Body of pancreas (tissue), 4 donors: ENCODE measurements around the gene TSPAN15. TPM values are rescaled to one million over a fixed set of nuclear protein-coding genes. Genes with fewer than 3 reads are reported as not detected.
A peak's percentile ranks its signal among the peaks of the same experiment; 100 is the strongest.

Experiments used
- ATAC-seq: fragments of 150-250 bp; one replicate; pipeline ENCODE4 v1.9.1; 2016
- DNase-seq, 4 donors: peaks; one replicate each; pipeline ENCODE4 v3.0.0-alpha.2; 2019
- H3K27ac ChIP-seq, 4 donors: fragments of 200-600 bp; sonication (generic); 1 replicate in 3 of 4; 2 replicates in 1 of 4; pipeline versions ENCODE4 v1.5.1 to v1.6.1; 2016 to 2019; ENCODE audit warnings: mild to moderate bottlenecking in 1 of 4, mixed read lengths in 1 of 4, moderate library complexity in 1 of 4
- H3K27me3 ChIP-seq, 2 donors: fragments of 200-600 bp; sonication (generic); one replicate each; pipeline ENCODE4 v1.6.0; 2016; ENCODE audit warnings: mild to moderate bottlenecking in 1 of 2
- H3K36me3 ChIP-seq, 2 donors: fragments of 200-600 bp; sonication (generic); replicated peaks in 1 of 2; 2 replicates each; pipeline ENCODE4 v1.5.1; 2016; ENCODE audit warnings: low read depth in 2 of 2; ENCODE audit not compliant: insufficient read depth in 1 of 2
- H3K4me1 ChIP-seq: fragments of 200-600 bp; sonication (generic); one replicate; pipeline ENCODE4 v1.6.0; 2016
- H3K4me3 ChIP-seq, 2 donors: fragments of 200-600 bp; sonication (generic); 1 replicate in 1 of 2; 2 replicates in 1 of 2; pipeline ENCODE4 v1.5.1; 2016 to 2019
- H3K9me3 ChIP-seq, 3 donors: fragments of 200-600 bp; sonication (generic); 1 replicate in 2 of 3; 2 replicates in 1 of 3; pipeline ENCODE4 v1.5.1; 2016
- CTCF ChIP-seq, 7 experiments: fragments of 450-650 bp in 4 of 7; fragments of 200-600 bp in 3 of 7; sonication (generic) in 3 of 7; IDR thresholded peaks; one replicate each; pipeline ENCODE4 v1.5.1; 2016 to 2019; ENCODE audit warnings: antibody characterized with exemption in 7 of 7
- POLR2A ChIP-seq, 3 donors: fragments of 450-650 bp; IDR thresholded peaks; one replicate each; pipeline ENCODE4 v1.6.1; 2016; ENCODE audit warnings: antibody characterized with exemption in 3 of 3, mild to moderate bottlenecking in 2 of 3
- WGBS, 2 donors: methylation state at CpG; one replicate each; pipeline ENCODE4 v1.1.5; 2017; 5-methylcytosine and 5-hydroxymethylcytosine counted together
- intact Hi-C: fragments of 100-400 bp; cut with DNase I; formaldehyde crosslinking; loops from one replicate; pipeline ENCODE4 v1.15.1; 2023
- total RNA-seq, 2 donors: library from RNA; depleted of rRNA; stranded (reverse); fragments of >200 nt; gene quantifications; one replicate each; pipeline ENCODE4 v1.1.0, GENCODE V29; 2016

The TSPAN15 gene
- total RNA-seq, 2 donors from 2014 or later = 20.0 to 32.0 TPM

- H3K36me3 ChIP-seq = no peaks in the 10 kb centered on the region
- H3K4me3 ChIP-seq = no peak overlapping the region
- H3K9me3 ChIP-seq = no peaks in the 10 kb centered on the region
- intact Hi-C loops = no loop called here
- DNase-seq = no peak
- no peak for TF ChIP-seq POLR2A (IDR thresholded peaks at IDR 0.05)
- no peak for TF ChIP-seq CTCF (IDR thresholded peaks at IDR 0.05)
- no peak overlapping the region for H3K27ac ChIP-seq
- no peaks in the 10 kb centered on the region for H3K27me3 ChIP-seq
- H3K4me1 ChIP-seq = no peaks in the 10 kb centered on the region
- 59 to 66% methylated on average over 3 of the region's 3 CpGs for WGBS, 2 donors
- ATAC-seq = no peak
These were observed 87.2 kb downstream of the TSPAN15 start for GRCh38 chr10:69538461-69538860.

- DNase-seq = no peak
These were observed 90.2 kb downstream of the TSPAN15 start for GRCh38 chr10:69541463-69541862.

GRCh38 chr10:69549959-69550358, 98.7 kb downstream of the TSPAN15 start:
- Histone ChIP-seq H3K4me3 (no peak overlapping the region), H3K36me3 (no peaks in the 10 kb centered on the region), H3K27me3 (no peaks in the 10 kb centered on the region), H3K4me1 (no peaks in the 10 kb centered on the region), H3K9me3 (peaks cover 0 to 13% (median 0%) of the 10 kb centered on the region in 3 donors), H3K27ac (no peak overlapping the region)
- ATAC-seq (no peak), DNase-seq (no peak)
- no peak for TF ChIP-seq POLR2A (IDR thresholded peaks at IDR 0.05)
- intact Hi-C loops = no loop called here

More at GRCh38 chr10:69541463-69541862, 90.2 kb downstream of the TSPAN15 start:
- no peaks in the 10 kb centered on the region for H3K27me3 ChIP-seq
- TF ChIP-seq POLR2A (IDR thresholded peaks at IDR 0.05) = no peak
- no peak for TF ChIP-seq CTCF (IDR thresholded peaks at IDR 0.05)
- no peaks in the 10 kb centered on the region for H3K36me3 ChIP-seq
- intact Hi-C loops = no loop called here
- WGBS, 2 donors = 40 to 56% methylated on average over 2 of the region's 2 CpGs
- no peak overlapping the region for H3K4me3 ChIP-seq
- H3K9me3 ChIP-seq = no peaks in the 10 kb centered on the region
- no peak for ATAC-seq
- no peaks in the 10 kb centered on the region for H3K4me1 ChIP-seq
- no peak overlapping the region for H3K27ac ChIP-seq

DNA sequence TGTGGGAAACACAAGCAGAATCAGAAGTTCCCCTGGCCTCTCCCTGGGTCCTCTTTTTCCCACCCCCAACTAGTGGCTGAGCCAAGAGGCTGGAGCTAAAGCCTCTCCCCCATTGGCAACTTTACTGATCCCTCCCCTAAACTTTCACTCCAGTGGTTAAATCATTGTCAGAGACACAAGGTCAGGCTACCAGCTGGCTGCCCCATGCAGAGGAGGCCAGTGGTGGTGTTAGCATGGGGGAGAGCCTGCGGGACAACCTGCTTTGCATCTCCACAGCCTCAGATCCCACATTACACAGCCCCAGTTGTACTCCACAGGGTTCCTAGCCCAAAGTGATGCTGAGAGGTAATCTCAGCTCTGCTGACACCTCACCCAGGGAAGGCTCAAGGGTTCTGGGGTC, 101.0 kb downstream of the TSPAN15 start:
- intact Hi-C loops = no loop called here
- WGBS, 2 donors = 0% methylated on average over 1 of the region's 1 CpG; no CpG with 5 or more reads in 1 of the 2 donors
- no peaks in the 10 kb centered on the region for H3K36me3 ChIP-seq
- TF ChIP-seq POLR2A (IDR thresholded peaks at IDR 0.05) = no peak
- TF ChIP-seq CTCF (IDR thresholded peaks at IDR 0.05) = no peak
- ATAC-seq = peak; percentile 48
- no peak overlapping the region for H3K4me3 ChIP-seq
- H3K4me1 ChIP-seq = no peaks in the 10 kb centered on the region
- DNase-seq = peak in 2 of 4 donors; percentile 17 to 28
- H3K27me3 ChIP-seq = no peaks in the 10 kb centered on the region
- H3K27ac ChIP-seq = no peak overlapping the region
- H3K9me3 ChIP-seq = peaks cover 0 to 13% (median 0%) of the 10 kb centered on the region in 3 donors

GRCh38 chr10:69553328-69553727, 102.1 kb downstream of the TSPAN15 start:
- H3K4me1 ChIP-seq = no peaks in the 10 kb centered on the region
- H3K9me3 ChIP-seq = peaks cover 0 to 13% (median 0%) of the 10 kb centered on the region in 3 donors
- no peak overlapping the region for H3K4me3 ChIP-seq
- ATAC-seq = no peak
- intact Hi-C loops = no loop called here
- TF ChIP-seq POLR2A (IDR thresholded peaks at IDR 0.05) (no peak), CTCF (IDR thresholded peaks at IDR 0.05) (no peak)
- DNase-seq = no peak
- no peak overlapping the region for H3K27ac ChIP-seq
- no peaks in the 10 kb centered on the region for H3K27me3 ChIP-seq
- H3K36me3 ChIP-seq = no peaks in the 10 kb centered on the region
- 72 to 82% methylated on average over 4 of the region's 4 CpGs for WGBS, 2 donors
